ENCODE results near the gene PRH2.

DNA sequence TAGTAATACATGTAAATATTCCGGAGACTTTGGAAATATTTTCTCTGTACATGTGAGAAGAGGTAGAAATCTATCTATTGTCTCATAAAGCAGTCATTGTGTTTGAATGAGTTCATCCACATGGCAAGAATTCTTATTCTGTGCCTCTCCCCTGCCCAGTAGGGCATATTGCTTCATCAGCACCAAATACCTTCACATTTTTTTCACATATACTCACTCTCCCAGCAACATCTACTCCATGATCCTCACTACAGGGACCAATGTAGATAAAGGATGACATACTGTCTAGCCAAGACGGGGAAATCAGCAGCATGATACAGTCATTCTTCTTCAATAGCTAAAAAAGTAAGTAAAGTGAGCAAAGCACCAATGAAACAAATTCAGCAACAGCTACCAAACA is 11.4 kb downstream of the PRH2 start:
- TF ChIP-seq POLR2A (IDR thresholded peaks at IDR 0.05), result no peak
- TF ChIP-seq, protein P1, sequence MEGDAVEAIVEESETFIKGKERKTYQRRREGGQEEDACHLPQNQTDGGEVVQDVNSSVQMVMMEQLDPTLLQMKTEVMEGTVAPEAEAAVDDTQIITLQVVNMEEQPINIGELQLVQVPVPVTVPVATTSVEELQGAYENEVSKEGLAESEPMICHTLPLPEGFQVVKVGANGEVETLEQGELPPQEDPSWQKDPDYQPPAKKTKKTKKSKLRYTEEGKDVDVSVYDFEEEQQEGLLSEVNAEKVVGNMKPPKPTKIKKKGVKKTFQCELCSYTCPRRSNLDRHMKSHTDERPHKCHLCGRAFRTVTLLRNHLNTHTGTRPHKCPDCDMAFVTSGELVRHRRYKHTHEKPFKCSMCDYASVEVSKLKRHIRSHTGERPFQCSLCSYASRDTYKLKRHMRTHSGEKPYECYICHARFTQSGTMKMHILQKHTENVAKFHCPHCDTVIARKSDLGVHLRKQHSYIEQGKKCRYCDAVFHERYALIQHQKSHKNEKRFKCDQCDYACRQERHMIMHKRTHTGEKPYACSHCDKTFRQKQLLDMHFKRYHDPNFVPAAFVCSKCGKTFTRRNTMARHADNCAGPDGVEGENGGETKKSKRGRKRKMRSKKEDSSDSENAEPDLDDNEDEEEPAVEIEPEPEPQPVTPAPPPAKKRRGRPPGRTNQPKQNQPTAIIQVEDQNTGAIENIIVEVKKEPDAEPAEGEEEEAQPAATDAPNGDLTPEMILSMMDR (IDR thresholded peaks at IDR 0.05), result no peak

Measured in vagina (tissue), 2 donors.